HepG2 (cell line): ENCODE results near the gene RIPOR3. TPM values are rescaled to one million over a fixed set of nuclear protein-coding genes. Genes with fewer than 3 reads are reported as not detected.
A peak's percentile ranks its signal among the peaks of the same experiment; 100 is the strongest.

ENCODE experiments used
- ETV6 ChIP-seq: sonication (generic); formaldehyde crosslinking; conservative IDR thresholded peaks from 2 replicates; pipeline ENCODE4 v1.4.0; 2020; ENCODE audit warnings: missing genetic modification reagents
- GABPB1 ChIP-seq: IDR thresholded peaks from 2 replicates; pipeline ENCODE4 v1.6.1; 2016; ENCODE audit warnings: mild to moderate bottlenecking, missing genetic modification reagents, moderate library complexity, missing compliant biosample characterization
- JUN ChIP-seq: sonication (generic); formaldehyde crosslinking; IDR thresholded peaks from 2 replicates; pipeline ENCODE4 v1.4.0; 2020; ENCODE audit warnings: mild to moderate bottlenecking, missing genetic modification reagents
- KDM4B ChIP-seq: sonication (generic); formaldehyde crosslinking; IDR thresholded peaks from 2 replicates; pipeline ENCODE4 v1.4.0; 2020; ENCODE audit warnings: missing genetic modification reagents
- KLF13 ChIP-seq: sonication (generic); formaldehyde crosslinking; IDR thresholded peaks from 2 replicates; pipeline ENCODE4 v1.4.0; 2020; ENCODE audit warnings: mild to moderate bottlenecking, missing genetic modification reagents
- MED13 ChIP-seq: sonication (generic); formaldehyde crosslinking; IDR thresholded peaks from 2 replicates; pipeline ENCODE4 v1.5.0; 2020; ENCODE audit warnings: missing genetic modification reagents
- NFE2L2 ChIP-seq: fragments of 150-350 bp; IDR thresholded peaks from 2 replicates; pipeline ENCODE4 v1.6.1; 2014; ENCODE audit warnings: low read length
- POLR2AphosphoS2 ChIP-seq: IDR thresholded peaks from 2 replicates; pipeline ENCODE4 v1.6.1; 2011; ENCODE audit warnings: low read depth, low read length, improper control_type of control experiment
- SMYD3 ChIP-seq: sonication (generic); formaldehyde crosslinking; IDR thresholded peaks from 2 replicates; pipeline ENCODE4 v1.8.1; 2023; ENCODE audit warnings: mild to moderate bottlenecking, missing genetic modification reagents
- ZFAT ChIP-seq: sonication (generic); formaldehyde crosslinking; conservative IDR thresholded peaks from 2 replicates; pipeline ENCODE4 v1.8.1; 2023; ENCODE audit warnings: missing genetic modification reagents, inconsistent platforms
- ZFP36 ChIP-seq: fragments of 150-350 bp; IDR thresholded peaks from 2 replicates; pipeline ENCODE4 v1.6.1; 2018; ENCODE audit warnings: borderline replicate concordance, low read length, low read depth; ENCODE audit not compliant: partially characterized antibody
- ZNF121 ChIP-seq: sonication (generic); formaldehyde crosslinking; IDR thresholded peaks from 2 replicates; pipeline ENCODE4 v1.5.0; 2020; ENCODE audit warnings: mild to moderate bottlenecking, missing genetic modification reagents
- ZNF558 ChIP-seq: sonication (generic); formaldehyde crosslinking; IDR thresholded peaks from 2 replicates; pipeline ENCODE4 v1.9.0; 2022; ENCODE audit warnings: mild to moderate bottlenecking, missing genetic modification reagents, borderline replicate concordance
- ZNF781 ChIP-seq: sonication (generic); formaldehyde crosslinking; IDR thresholded peaks from 2 replicates; pipeline ENCODE4 v1.5.1; 2020; ENCODE audit warnings: borderline replicate concordance, mild to moderate bottlenecking, missing genetic modification reagents; ENCODE audit errors: not compliant biosample characterization
- polyA plus RNA-seq, 8 experiments: library from polyadenylated mRNA; depleted of rRNA in 3 of 8; stranded (reverse) in 7 of 8; unstranded in 1 of 8; fragments of >200 nt; fragmentation: Illumina TruSeq in 4 of 8; extraction: Trizol in 4 of 8; gene quantifications; 2 replicates each; pipeline versions ENCODE4 v1.2.1 to v1.2.3, GENCODE V29; 2011 to 2016; ENCODE audit warnings: low read depth in 4 of 8, missing spikeins in 1 of 8, mixed read lengths in 1 of 8; ENCODE audit not compliant: insufficient read depth in 1 of 8
- total RNA-seq, 5 experiments: library from RNA; depleted of rRNA; stranded (reverse); fragments of >200 nt; fragmentation: Illumina TruSeq; extraction: Trizol; gene quantifications; 2 replicates each; pipeline ENCODE4 v1.2.3, GENCODE V29; 2016; ENCODE audit warnings: low read depth in 1 of 5
- TF ChIP-seq, protein P1 (sequence below): sonication (generic); formaldehyde crosslinking; IDR thresholded peaks from 2 replicates; pipeline ENCODE4 v1.5.0; 2020; ENCODE audit warnings: mild to moderate bottlenecking, missing genetic modification reagents, moderate library complexity
- TF ChIP-seq, protein P2 (sequence below): sonication (generic); formaldehyde crosslinking; IDR thresholded peaks from 2 replicates; pipeline ENCODE4 v1.4.0; 2020; ENCODE audit warnings: missing genetic modification reagents
- TF ChIP-seq, protein P3 (sequence below): sonication (generic); formaldehyde crosslinking; IDR thresholded peaks from 2 replicates; pipeline ENCODE4 v1.4.0; 2020; ENCODE audit warnings: missing genetic modification reagents, mild to moderate bottlenecking, borderline replicate concordance
- TF ChIP-seq, protein P4 (sequence below): sonication (generic); formaldehyde crosslinking; IDR thresholded peaks from 2 replicates; pipeline ENCODE4 v1.8.0; 2022; ENCODE audit warnings: low read depth, missing genetic modification reagents

The RIPOR3 gene
- total and polyA plus RNA-seq, 2 of the 13 experiments (the other 11 are each of a cell fraction or from before 2014, with no cell fraction given) = 0.18 TPM; not detected in 1

DNA sequence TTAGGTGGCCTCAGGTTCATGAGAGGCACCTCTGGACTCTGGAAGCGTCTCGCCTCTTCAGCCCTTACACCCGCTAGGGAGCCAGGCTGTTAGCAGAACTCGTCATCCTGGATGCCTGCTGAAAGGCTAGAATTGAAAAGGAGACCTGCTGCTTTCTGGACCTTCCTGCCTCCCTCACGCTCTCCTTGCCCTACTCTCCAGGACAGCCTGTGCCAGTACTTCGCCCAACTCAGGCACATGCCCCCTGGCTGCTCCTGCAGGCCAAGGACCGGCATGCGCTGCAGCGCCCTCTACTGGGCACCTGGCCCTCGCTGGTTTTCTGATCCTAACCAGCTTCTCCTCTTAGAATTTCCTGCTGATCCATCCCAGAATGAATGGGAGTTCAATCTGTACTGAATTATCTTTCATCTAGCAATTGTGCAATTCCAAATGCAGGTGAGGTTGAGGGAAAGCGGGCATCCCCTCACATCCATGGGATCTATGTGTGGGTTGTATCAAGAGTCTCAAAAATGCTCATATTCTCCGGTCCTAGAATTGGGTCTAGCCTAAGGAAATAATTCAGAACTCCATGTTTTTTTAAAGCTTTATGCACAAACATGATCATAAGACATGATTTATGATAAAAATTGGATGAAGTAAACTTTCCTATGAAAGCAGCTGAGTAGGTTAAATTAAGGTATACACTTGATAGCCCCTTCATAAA lies 103.2 kb downstream of the RIPOR3 start (continued):
- TF ChIP-seq, protein P1, sequence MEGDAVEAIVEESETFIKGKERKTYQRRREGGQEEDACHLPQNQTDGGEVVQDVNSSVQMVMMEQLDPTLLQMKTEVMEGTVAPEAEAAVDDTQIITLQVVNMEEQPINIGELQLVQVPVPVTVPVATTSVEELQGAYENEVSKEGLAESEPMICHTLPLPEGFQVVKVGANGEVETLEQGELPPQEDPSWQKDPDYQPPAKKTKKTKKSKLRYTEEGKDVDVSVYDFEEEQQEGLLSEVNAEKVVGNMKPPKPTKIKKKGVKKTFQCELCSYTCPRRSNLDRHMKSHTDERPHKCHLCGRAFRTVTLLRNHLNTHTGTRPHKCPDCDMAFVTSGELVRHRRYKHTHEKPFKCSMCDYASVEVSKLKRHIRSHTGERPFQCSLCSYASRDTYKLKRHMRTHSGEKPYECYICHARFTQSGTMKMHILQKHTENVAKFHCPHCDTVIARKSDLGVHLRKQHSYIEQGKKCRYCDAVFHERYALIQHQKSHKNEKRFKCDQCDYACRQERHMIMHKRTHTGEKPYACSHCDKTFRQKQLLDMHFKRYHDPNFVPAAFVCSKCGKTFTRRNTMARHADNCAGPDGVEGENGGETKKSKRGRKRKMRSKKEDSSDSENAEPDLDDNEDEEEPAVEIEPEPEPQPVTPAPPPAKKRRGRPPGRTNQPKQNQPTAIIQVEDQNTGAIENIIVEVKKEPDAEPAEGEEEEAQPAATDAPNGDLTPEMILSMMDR (CRISPR knock-in tag) = peak; percentile 98
- TF ChIP-seq ZNF558 (CRISPR knock-in tag) (no peak), ZNF121 (CRISPR knock-in tag) (no peak), KLF13 (CRISPR knock-in tag) (0 out of 2 replicates have a peak, but pooled peaks have one; percentile 63), POLR2AphosphoS2 (no peak), ZNF781 (CRISPR knock-in tag) (no peak), MED13 (CRISPR knock-in tag) (no peak), ZFP36 (no peak), ZFAT (CRISPR knock-in tag) (no peak), GABPB1 (0 out of 2 replicates have a peak, but pooled peaks have one; percentile 18), KDM4B (CRISPR knock-in tag) (no peak), ETV6 (CRISPR knock-in tag) (no peak), JUN (CRISPR knock-in tag) (no peak), SMYD3 (no peak), NFE2L2 (no peak)
- TF ChIP-seq, protein P2, sequence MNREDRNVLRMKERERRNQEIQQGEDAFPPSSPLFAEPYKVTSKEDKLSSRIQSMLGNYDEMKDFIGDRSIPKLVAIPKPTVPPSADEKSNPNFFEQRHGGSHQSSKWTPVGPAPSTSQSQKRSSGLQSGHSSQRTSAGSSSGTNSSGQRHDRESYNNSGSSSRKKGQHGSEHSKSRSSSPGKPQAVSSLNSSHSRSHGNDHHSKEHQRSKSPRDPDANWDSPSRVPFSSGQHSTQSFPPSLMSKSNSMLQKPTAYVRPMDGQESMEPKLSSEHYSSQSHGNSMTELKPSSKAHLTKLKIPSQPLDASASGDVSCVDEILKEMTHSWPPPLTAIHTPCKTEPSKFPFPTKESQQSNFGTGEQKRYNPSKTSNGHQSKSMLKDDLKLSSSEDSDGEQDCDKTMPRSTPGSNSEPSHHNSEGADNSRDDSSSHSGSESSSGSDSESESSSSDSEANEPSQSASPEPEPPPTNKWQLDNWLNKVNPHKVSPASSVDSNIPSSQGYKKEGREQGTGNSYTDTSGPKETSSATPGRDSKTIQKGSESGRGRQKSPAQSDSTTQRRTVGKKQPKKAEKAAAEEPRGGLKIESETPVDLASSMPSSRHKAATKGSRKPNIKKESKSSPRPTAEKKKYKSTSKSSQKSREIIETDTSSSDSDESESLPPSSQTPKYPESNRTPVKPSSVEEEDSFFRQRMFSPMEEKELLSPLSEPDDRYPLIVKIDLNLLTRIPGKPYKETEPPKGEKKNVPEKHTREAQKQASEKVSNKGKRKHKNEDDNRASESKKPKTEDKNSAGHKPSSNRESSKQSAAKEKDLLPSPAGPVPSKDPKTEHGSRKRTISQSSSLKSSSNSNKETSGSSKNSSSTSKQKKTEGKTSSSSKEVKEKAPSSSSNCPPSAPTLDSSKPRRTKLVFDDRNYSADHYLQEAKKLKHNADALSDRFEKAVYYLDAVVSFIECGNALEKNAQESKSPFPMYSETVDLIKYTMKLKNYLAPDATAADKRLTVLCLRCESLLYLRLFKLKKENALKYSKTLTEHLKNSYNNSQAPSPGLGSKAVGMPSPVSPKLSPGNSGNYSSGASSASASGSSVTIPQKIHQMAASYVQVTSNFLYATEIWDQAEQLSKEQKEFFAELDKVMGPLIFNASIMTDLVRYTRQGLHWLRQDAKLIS (CRISPR knock-in tag) = no peak
- TF ChIP-seq, protein P3, sequence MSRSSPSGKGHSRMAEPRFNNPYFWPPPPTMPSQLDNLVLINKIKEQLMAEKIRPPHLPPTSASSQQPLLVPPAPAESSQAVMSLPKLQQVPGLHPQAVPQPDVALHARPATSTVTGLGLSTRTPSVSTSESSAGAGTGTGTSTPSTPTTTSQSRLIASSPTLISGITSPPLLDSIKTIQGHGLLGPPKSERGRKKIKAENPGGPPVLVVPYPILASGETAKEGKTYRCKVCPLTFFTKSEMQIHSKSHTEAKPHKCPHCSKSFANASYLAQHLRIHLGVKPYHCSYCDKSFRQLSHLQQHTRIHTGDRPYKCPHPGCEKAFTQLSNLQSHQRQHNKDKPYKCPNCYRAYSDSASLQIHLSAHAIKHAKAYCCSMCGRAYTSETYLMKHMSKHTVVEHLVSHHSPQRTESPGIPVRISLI (CRISPR knock-in tag) = no peak
- TF ChIP-seq, protein P4, sequence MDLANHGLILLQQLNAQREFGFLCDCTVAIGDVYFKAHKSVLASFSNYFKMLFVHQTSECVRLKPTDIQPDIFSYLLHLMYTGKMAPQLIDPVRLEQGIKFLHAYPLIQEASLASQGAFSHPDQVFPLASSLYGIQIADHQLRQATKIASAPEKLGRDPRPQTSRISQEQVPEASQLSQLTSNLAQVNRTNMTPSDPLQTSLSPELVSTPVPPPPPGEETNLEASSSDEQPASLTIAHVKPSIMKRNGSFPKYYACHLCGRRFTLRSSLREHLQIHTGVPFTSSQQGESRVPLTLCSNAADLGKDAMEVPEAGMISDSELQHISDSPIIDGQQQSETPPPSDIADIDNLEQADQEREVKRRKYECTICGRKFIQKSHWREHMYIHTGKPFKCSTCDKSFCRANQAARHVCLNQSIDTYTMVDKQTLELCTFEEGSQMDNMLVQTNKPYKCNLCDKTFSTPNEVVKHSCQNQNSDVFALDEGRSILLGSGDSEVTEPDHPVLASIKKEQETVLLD (CRISPR knock-in tag) = no peak
